Stimulated activated CD4-positive, alpha-beta T cell treated with anti-CD3 and anti-CD28 coated beads, TNF-alpha, amount 100 ng/mL, for 4 hours (primary cell): ENCODE data around the gene TSC22D4.

Experiments
- DNase-seq, 3 experiments: peaks; one replicate each; pipeline ENCODE4 v3.0.0-alpha.2; 2020; ENCODE audit warnings: low read depth in 3 of 3

The TSC22D4 gene

GRCh38 chr7:100428199-100428966, 50.6 kb downstream of the TSC22D4 start, which contains the start of gene ZCWPW1:
Gene ZCWPW1, minus strand, starts transcription at chr7:100428703. Its CDS starts 8,054 bp downstream, at chr7:100420649.
- DNase-seq: peak; percentile 96 to 97 (median 97)

GRCh38 chr7:100427762-100428198, 51.2 kb downstream of the TSC22D4 start:
- DNase-seq: no peak

GRCh38 chr7:100426516-100426915, 52.5 kb downstream of the TSC22D4 start:
- no peak for DNase-seq

- no peak for DNase-seq
These were observed 53.7 kb downstream of the TSC22D4 start for GRCh38 chr7:100425347-100425746.

GRCh38 chr7:100423315-100423714, 55.7 kb downstream of the TSC22D4 start:
- no peak for DNase-seq

- DNase-seq: no peak
These were observed 59.3 kb downstream of the TSC22D4 start for GRCh38 chr7:100419660-100420226.

GRCh38 chr7:100418930-100419659, 59.9 kb downstream of the TSC22D4 start:
- no peak for DNase-seq
